ENCODE measurements around the gene CLMN.

CLMN gene

GRCh38 chr14:95234426-95234825 is 85.3 kb downstream of the CLMN start:
- Histone ChIP-seq H3K9me3 (replicated peaks in 1 of 11) (peaks cover 0 to 18% (median 11%) of the 10 kb centered on the region in 11 experiments; a peak in 15 of 22 replicates), H3K4me2 (peak overlapping the region; percentile 69 to 93 (median 89)), H3K36me3 (no peaks in the 10 kb centered on the region), H4K20me1 (no peaks in the 10 kb centered on the region; a peak in 2 of 22 replicates), H3K9ac (peak overlapping the region in 9 of 11 experiments; percentile 8 to 64 (median 54); a peak in 13 of 22 replicates), H3K27me3 (no peaks in the 10 kb centered on the region), H3K4me1 (peaks cover 54 to 91% (median 88%) of the 10 kb centered on the region in 10 experiments), H3K27ac (peak overlapping the region in 9 of 11 experiments; percentile 33 to 78 (median 66); a peak in 18 of 22 replicates), H3K4me3 (0 out of 20 replicates have a peak overlapping the region, but pooled peaks of 3 of the 10 experiments have one; percentile 12 to 21 (median 21))
- no peak for TF ChIP-seq Cebpa-rat (IDR thresholded peaks at IDR 0.05)

- Histone ChIP-seq H3K27me3 (no peaks in the 10 kb centered on the region), H4K20me1 (no peaks in the 10 kb centered on the region; a peak in 2 of 22 replicates), H3K36me3 (no peaks in the 10 kb centered on the region; a peak in 1 of 22 replicates), H3K9me3 (replicated peaks in 1 of 11) (peaks cover 0 to 13% (median 7%) of the 10 kb centered on the region in 11 experiments; a peak in 14 of 22 replicates), H3K4me2 (peak overlapping the region; percentile 69 to 93 (median 89)), H3K27ac (peak overlapping the region in 9 of 11 experiments; percentile 33 to 78 (median 66); a peak in 18 of 22 replicates), H3K4me1 (peaks cover 54 to 90% (median 85%) of the 10 kb centered on the region in 10 experiments), H3K9ac (peak overlapping the region in 9 of 11 experiments; percentile 8 to 64 (median 54); a peak in 15 of 22 replicates), H3K4me3 (peak overlapping the region in 3 of 10 experiments; percentile 12 to 21 (median 21); a peak in 2 of 20 replicates)
- TF ChIP-seq Cebpa-rat (IDR thresholded peaks at IDR 0.05): peak in 9 of 11 experiments; percentile 25 to 79 (median 60); a peak in 14 of 22 replicates
Measured at GRCh38 chr14:95233702-95234241, 85.9 kb downstream of the CLMN start.

GRCh38 chr14:95232894-95233584 is 86.7 kb downstream of the CLMN start:
- Histone ChIP-seq H3K27ac (peak overlapping the region in 5 of 11 experiments; percentile 63 to 78 (median 73); a peak in 7 of 22 replicates), H3K27me3 (no peaks in the 10 kb centered on the region), H3K9ac (peak overlapping the region in 3 of 11 experiments; percentile 23 to 62 (median 44); a peak in 3 of 22 replicates), H3K9me3 (replicated peaks in 1 of 11) (peaks cover 0 to 5% (median 3%) of the 10 kb centered on the region in 11 experiments; a peak in 5 of 22 replicates), H3K4me2 (peak overlapping the region; percentile 69 to 93 (median 89)), H3K4me3 (0 out of 20 replicates have a peak overlapping the region, but pooled peaks of 2 of the 10 experiments have one; percentile 12 to 21), H3K4me1 (peaks cover 54 to 89% (median 86%) of the 10 kb centered on the region in 10 experiments), H4K20me1 (no peaks in the 10 kb centered on the region; a peak in 2 of 22 replicates), H3K36me3 (no peaks in the 10 kb centered on the region; a peak in 1 of 22 replicates)
- TF ChIP-seq Cebpa-rat (IDR thresholded peaks at IDR 0.05): no peak

GRCh38 chr14:95231966-95232633 is 87.6 kb downstream of the CLMN start:
- no peaks in the 10 kb centered on the region; a peak in 2 of 22 replicates for H4K20me1 ChIP-seq
- no peak overlapping the region; a peak in 1 of 22 replicates for H3K9ac ChIP-seq
- H3K27ac ChIP-seq: peak overlapping the region in 2 of 11 experiments; percentile 28 to 78; a peak in 2 of 22 replicates
- H3K9me3 ChIP-seq (replicated peaks in 1 of 11): no peaks in the 10 kb centered on the region
- no peak overlapping the region for H3K4me3 ChIP-seq
- no peaks in the 10 kb centered on the region; a peak in 1 of 22 replicates for H3K36me3 ChIP-seq
- H3K4me1 ChIP-seq: peaks cover 54 to 88% (median 81%) of the 10 kb centered on the region in 10 experiments
- H3K27me3 ChIP-seq: no peaks in the 10 kb centered on the region
- H3K4me2 ChIP-seq: peak overlapping the region in 10 of 11 experiments; percentile 25 to 93 (median 90); a peak in 19 of 22 replicates
- TF ChIP-seq Cebpa-rat (IDR thresholded peaks at IDR 0.05): no peak

- no peaks in the 10 kb centered on the region; a peak in 1 of 22 replicates for H3K36me3 ChIP-seq
- no peak overlapping the region for H3K4me3 ChIP-seq
- H3K9ac ChIP-seq: no peak overlapping the region
- no peak overlapping the region for H3K27ac ChIP-seq
- H3K27me3 ChIP-seq: no peaks in the 10 kb centered on the region
- H3K4me1 ChIP-seq: peaks cover 34 to 88% (median 81%) of the 10 kb centered on the region in 10 experiments
- H3K4me2 ChIP-seq: no peak overlapping the region
- no peak for TF ChIP-seq Cebpa-rat (IDR thresholded peaks at IDR 0.05)
- H4K20me1 ChIP-seq: no peaks in the 10 kb centered on the region; a peak in 2 of 22 replicates
- no peaks in the 10 kb centered on the region for H3K9me3 ChIP-seq (replicated peaks in 1 of 11)
Measured at GRCh38 chr14:95229749-95230148, 90.0 kb downstream of the CLMN start.

GRCh38 chr14:95228240-95228639 is 91.5 kb downstream of the CLMN start:
- no peak overlapping the region for H3K27ac ChIP-seq
- no peak for TF ChIP-seq Cebpa-rat (IDR thresholded peaks at IDR 0.05)
- no peak overlapping the region for H3K9ac ChIP-seq
- no peaks in the 10 kb centered on the region; a peak in 2 of 22 replicates for H4K20me1 ChIP-seq
- peaks cover 19 to 81% (median 74%) of the 10 kb centered on the region in 10 experiments for H3K4me1 ChIP-seq
- H3K9me3 ChIP-seq (replicated peaks in 1 of 11): no peaks in the 10 kb centered on the region
- peak overlapping the region in 9 of 11 experiments; percentile 6 to 62 (median 20); a peak in 11 of 22 replicates for H3K4me2 ChIP-seq
- no peaks in the 10 kb centered on the region; a peak in 1 of 22 replicates for H3K36me3 ChIP-seq
- no peak overlapping the region for H3K4me3 ChIP-seq
- no peaks in the 10 kb centered on the region for H3K27me3 ChIP-seq

- Histone ChIP-seq H3K36me3 (no peaks in the 10 kb centered on the region; a peak in 1 of 22 replicates), H3K27me3 (no peaks in the 10 kb centered on the region), H4K20me1 (no peaks in the 10 kb centered on the region; a peak in 1 of 22 replicates), H3K9me3 (replicated peaks in 1 of 11) (no peaks in the 10 kb centered on the region), H3K4me3 (no peak overlapping the region), H3K27ac (no peak overlapping the region), H3K9ac (no peak overlapping the region), H3K4me1 (peaks cover 10 to 72% (median 65%) of the 10 kb centered on the region in 10 experiments), H3K4me2 (peak overlapping the region in 8 of 11 experiments; percentile 41 to 62 (median 52); a peak in 16 of 22 replicates)
- no peak for TF ChIP-seq Cebpa-rat (IDR thresholded peaks at IDR 0.05)
Measured at GRCh38 chr14:95227279-95227860, 92.3 kb downstream of the CLMN start.

- Histone ChIP-seq H3K4me3 (no peak overlapping the region), H3K9ac (no peak overlapping the region), H4K20me1 (no peaks in the 10 kb centered on the region; a peak in 1 of 22 replicates), H3K4me2 (peak overlapping the region in 9 of 11 experiments; percentile 3 to 62 (median 52); a peak in 16 of 22 replicates), H3K27ac (no peak overlapping the region), H3K36me3 (peaks cover 0 to 5% (median 0%) of the 10 kb centered on the region in 11 experiments; a peak in 2 of 22 replicates), H3K9me3 (replicated peaks in 1 of 11) (no peaks in the 10 kb centered on the region), H3K4me1 (peaks cover 5 to 71% (median 59%) of the 10 kb centered on the region in 10 experiments), H3K27me3 (no peaks in the 10 kb centered on the region)
- no peak for TF ChIP-seq Cebpa-rat (IDR thresholded peaks at IDR 0.05)
Measured at GRCh38 chr14:95226801-95227200, 92.9 kb downstream of the CLMN start.
